Measurements from ENCODE around the gene CLASRP. TPM values are rescaled to one million over a fixed set of nuclear protein-coding genes. Genes with fewer than 3 reads are reported as not detected.

Gene CLASRP
- total RNA-seq, 1 experiment from 2014 or later = 38.9 TPM

DNA sequence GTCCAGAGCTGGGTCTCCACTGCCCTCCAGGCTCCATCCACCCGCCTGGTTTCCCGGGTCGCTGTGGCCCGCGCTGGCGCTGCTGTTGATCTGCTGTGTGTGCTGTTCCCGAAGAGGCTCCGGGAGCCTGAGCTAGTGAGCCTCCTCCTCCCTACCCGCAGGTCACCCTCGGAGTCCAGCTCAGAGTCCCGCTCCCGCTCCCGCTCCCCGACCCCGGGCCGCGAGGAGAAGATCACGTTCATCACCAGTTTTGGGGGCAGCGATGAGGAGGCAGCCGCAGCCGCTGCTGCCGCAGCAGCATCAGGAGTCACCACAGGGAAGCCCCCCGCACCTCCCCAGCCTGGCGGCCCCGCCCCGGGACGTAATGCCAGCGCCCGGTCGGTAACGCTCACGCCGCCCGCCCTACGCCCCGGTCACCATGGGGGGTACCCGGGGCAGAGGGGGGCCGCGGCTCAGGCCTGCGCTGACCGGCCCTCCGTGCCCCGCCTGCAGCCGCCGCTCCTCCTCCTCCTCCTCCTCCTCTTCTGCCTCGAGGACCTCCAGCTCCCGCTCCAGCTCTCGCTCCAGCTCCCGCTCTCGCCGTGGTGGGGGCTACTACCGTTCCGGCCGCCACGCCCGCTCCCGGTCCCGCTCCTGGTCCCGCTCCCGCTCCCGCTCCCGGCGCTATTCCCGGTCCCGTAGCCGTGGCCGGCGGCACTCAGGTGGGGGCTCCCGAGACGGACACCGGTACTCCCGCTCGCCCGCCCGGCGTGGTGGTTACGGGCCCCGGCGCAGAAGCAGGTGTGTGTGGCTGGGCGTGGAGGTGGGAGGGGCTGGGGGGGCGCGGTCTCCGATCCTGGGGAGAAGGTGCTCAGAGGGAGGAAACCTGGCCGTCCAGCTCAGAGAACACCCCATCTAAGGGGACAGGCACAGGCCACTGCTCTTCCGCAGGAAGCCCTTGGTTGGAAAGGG lies 25.3 kb downstream of the CLASRP start:
- no TSS peak for BruUV-seq (replicated peaks)
- TF ChIP-seq EZH2 (IDR thresholded peaks at IDR 0.05; ENCODE audit: low read length, unreplicated experiment) = no peak
- TF ChIP-seq, protein P1, sequence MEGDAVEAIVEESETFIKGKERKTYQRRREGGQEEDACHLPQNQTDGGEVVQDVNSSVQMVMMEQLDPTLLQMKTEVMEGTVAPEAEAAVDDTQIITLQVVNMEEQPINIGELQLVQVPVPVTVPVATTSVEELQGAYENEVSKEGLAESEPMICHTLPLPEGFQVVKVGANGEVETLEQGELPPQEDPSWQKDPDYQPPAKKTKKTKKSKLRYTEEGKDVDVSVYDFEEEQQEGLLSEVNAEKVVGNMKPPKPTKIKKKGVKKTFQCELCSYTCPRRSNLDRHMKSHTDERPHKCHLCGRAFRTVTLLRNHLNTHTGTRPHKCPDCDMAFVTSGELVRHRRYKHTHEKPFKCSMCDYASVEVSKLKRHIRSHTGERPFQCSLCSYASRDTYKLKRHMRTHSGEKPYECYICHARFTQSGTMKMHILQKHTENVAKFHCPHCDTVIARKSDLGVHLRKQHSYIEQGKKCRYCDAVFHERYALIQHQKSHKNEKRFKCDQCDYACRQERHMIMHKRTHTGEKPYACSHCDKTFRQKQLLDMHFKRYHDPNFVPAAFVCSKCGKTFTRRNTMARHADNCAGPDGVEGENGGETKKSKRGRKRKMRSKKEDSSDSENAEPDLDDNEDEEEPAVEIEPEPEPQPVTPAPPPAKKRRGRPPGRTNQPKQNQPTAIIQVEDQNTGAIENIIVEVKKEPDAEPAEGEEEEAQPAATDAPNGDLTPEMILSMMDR (conservative IDR thresholded peaks at IDR 0.05; ENCODE audit: low read depth, low read length) = no peak
- TF ChIP-seq EZH2phosphoT487 (IDR thresholded peaks at IDR 0.05; ENCODE audit: borderline replicate concordance, low read length) = no peak
- H3K9me3 ChIP-seq (ENCODE audit: low read length) = no peaks in the 10 kb centered on the region
- no peak overlapping the region for H3K27ac ChIP-seq (ENCODE audit: low read length)
- no peak overlapping the region for H3K4me3 ChIP-seq (ENCODE audit: low read length)
- H3K9me2 ChIP-seq (replicated peaks; ENCODE audit: low read length) = no peaks in the 10 kb centered on the region
- no peak overlapping the region for H2AFZ ChIP-seq (ENCODE audit: low read length)
- ChIA-PET CTCF (no interaction called here), POLR2A (ENCODE audit: unreplicated experiment) (no interaction called here)
- H3K4me2 ChIP-seq (ENCODE audit: low read length) = no peak overlapping the region
- H3K79me2 ChIP-seq (ENCODE audit: low read length) = no peaks in the 10 kb centered on the region
- intact Hi-C loops (cut with micrococcal nuclease) = no loop called here
- H3K36me3 ChIP-seq (ENCODE audit: low read depth, low read length) = peaks cover 24% of the 10 kb centered on the region
- H3K4me1 ChIP-seq (ENCODE audit: insufficient read depth, low read length) = no peaks in the 10 kb centered on the region
- no peaks in the 10 kb centered on the region for H3K27me3 ChIP-seq (ENCODE audit: low read length)
- no peak for ATAC-seq
- no peak for DNase-seq
- no peaks in the 10 kb centered on the region for H4K20me1 ChIP-seq (ENCODE audit: low read length)
- no peak overlapping the region for H3K9ac ChIP-seq (ENCODE audit: low read length)
- no peaks in the 10 kb centered on the region for H3F3A ChIP-seq (ENCODE audit: low read length, unreplicated experiment)

DNA sequence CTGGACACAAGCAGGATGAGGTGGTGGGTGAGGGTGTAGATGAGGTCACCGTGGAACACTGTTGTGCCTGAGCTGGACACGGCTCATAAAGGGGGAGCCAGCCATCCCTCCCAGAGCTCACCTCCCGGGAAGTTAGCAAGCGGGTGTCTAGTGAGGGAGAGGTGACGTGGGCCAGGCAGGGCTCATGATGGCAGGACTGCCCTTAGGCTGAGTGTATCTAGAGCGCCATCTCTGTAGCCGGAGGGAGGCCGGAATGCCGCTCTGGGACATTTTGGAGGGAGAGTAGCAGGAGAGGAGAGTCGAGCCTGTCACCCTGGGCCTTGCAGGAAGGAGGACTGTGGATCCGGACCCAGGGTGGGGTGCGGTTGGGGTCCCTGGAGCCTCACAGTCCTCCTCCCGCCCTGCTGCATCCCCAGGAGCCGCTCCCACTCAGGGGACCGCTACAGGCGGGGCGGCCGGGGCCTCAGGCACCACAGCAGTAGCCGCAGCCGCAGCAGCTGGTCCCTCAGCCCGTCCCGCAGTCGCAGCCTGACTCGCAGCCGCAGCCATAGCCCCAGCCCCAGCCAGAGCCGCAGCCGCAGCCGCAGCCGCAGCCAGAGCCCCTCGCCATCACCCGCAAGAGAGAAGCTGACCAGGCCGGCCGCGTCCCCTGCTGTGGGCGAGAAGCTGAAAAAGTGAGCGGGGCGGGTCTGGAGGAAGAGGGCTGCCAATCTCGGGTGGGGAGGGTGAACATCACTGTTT lies 28.2 kb downstream of the CLASRP start:
- H3K27me3 ChIP-seq (ENCODE audit: low read length) = no peaks in the 10 kb centered on the region
- H3F3A ChIP-seq (ENCODE audit: low read length, unreplicated experiment) = no peaks in the 10 kb centered on the region
- no peak for DNase-seq
- no peak overlapping the region for H3K4me2 ChIP-seq (ENCODE audit: low read length)
- ChIA-PET POLR2A (ENCODE audit: unreplicated experiment) (no interaction called here), CTCF (no interaction called here)
- H3K9me2 ChIP-seq (replicated peaks; ENCODE audit: low read length) = no peaks in the 10 kb centered on the region
- intact Hi-C loops (cut with micrococcal nuclease) = no loop called here
- H3K79me2 ChIP-seq (ENCODE audit: low read length) = no peaks in the 10 kb centered on the region
- no peak overlapping the region for H2AFZ ChIP-seq (ENCODE audit: low read length)
- TF ChIP-seq, protein P1 (conservative IDR thresholded peaks at IDR 0.05; ENCODE audit: low read depth, low read length) = no peak
- TF ChIP-seq EZH2phosphoT487 (IDR thresholded peaks at IDR 0.05; ENCODE audit: borderline replicate concordance, low read length) = no peak
- no peak for TF ChIP-seq EZH2 (IDR thresholded peaks at IDR 0.05; ENCODE audit: low read length, unreplicated experiment)
- H3K27ac ChIP-seq (ENCODE audit: low read length) = no peak overlapping the region
- ATAC-seq = no peak
- H3K4me1 ChIP-seq (ENCODE audit: insufficient read depth, low read length) = no peaks in the 10 kb centered on the region
- BruUV-seq (replicated peaks) = no TSS peak
- H3K9me3 ChIP-seq (ENCODE audit: low read length) = no peaks in the 10 kb centered on the region
- no peak overlapping the region for H3K4me3 ChIP-seq (ENCODE audit: low read length)
- no peak overlapping the region for H3K9ac ChIP-seq (ENCODE audit: low read length)
- H3K36me3 ChIP-seq (ENCODE audit: low read depth, low read length) = peaks cover under 1% of the 10 kb centered on the region; the same call in 1 of the 2 replicates
- no peaks in the 10 kb centered on the region for H4K20me1 ChIP-seq (ENCODE audit: low read length)

Measured in PC-3 (cell line).